ENCODE data around the gene DRD2. TPM values are rescaled to one million over a fixed set of nuclear protein-coding genes. Genes with fewer than 3 reads are reported as not detected.

The DRD2 gene
- total and polyA plus RNA-seq, 2 of the 13 experiments (the other 11 are each of a cell fraction or from before 2014, with no cell fraction given), result not detected

GRCh38 chr11:113412675-113413074, 62.5 kb downstream of the DRD2 start (continued):
- no peak for TF ChIP-seq ZNF251 (CRISPR knock-in tag; IDR thresholded peaks at IDR 0.05)
- TF ChIP-seq HOXA3 (CRISPR knock-in tag; IDR thresholded peaks at IDR 0.05), result no peak
- no peak for TF ChIP-seq CSRNP1 (CRISPR knock-in tag; IDR thresholded peaks at IDR 0.05)

DNA sequence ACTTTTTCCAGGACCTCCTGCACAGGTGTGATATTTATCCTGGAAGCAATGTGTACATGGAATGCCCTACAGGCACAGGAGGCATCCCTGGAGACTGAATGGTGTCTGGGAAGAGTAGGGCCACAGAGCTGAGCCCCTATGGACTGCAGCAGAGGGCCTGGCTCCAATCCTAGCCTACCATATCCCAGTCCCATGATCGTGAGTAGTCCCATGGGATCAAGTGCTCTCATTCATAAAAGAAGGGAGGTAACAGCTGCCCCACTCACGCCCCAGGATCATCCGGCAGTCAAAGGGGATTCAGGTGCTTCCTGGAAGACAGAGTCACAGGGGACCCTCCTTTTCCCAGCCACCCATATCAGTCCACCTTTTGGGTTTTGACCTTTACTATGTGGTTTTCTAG, 63.7 kb downstream of the DRD2 start:
- no peaks in the 10 kb centered on the region for H3K9me3 ChIP-seq (ENCODE audit: low read length)
- 21% methylated on average over 2 of the region's 3 CpGs for WGBS (ENCODE audit: low lambda C conversion rate)
- no peak for ATAC-seq
- no TSS peak for BruUV-seq (replicated peaks)
- no peak overlapping the region for H3K4me2 ChIP-seq (ENCODE audit: low read depth, low read length)
- no peak overlapping the region for H3K9ac ChIP-seq (ENCODE audit: insufficient read depth, low read depth, low read length)
- H3K27me3 ChIP-seq (ENCODE audit: control insufficient read depth in 1 of 2, insufficient read depth in 2 of 2, low read length in 2 of 2), result peaks cover 4 to 28% of the 10 kb centered on the region in 2 experiments; a peak in 3 of 5 replicates
- no peaks in the 10 kb centered on the region for H4K20me1 ChIP-seq (ENCODE audit: insufficient read depth, low read length)
- POLR2A ChIA-PET, result no interaction called here
- H3K79me2 ChIP-seq (ENCODE audit: insufficient read depth, low read length), result no peaks in the 10 kb centered on the region
- H3K4me3 ChIP-seq (replicated peaks in 1 of 3; ENCODE audit: insufficient read depth in 1 of 3, low read depth in 2 of 3, low read length in 3 of 3), result no peak overlapping the region
- intact Hi-C loops (cut with micrococcal nuclease; ENCODE audit: unreplicated experiment) (no loop called here), in situ Hi-C loops (cut with HindIII; ENCODE audit: extremely low pct_ligation_motif_present, low pct_unique_long_range_greater_than_20kb) (no loop called here)
- no peak overlapping the region for H3K27ac ChIP-seq (ENCODE audit: extremely low read length, insufficient read depth, low read length)
- CTCF ChIA-PET (ENCODE audit: low intra/inter-chr PET ratio, low total read pairs), result no interaction called here
- no peak for FAIRE-seq
- H3K36me3 ChIP-seq (replicated peaks in 1 of 2; ENCODE audit: control insufficient read depth in 1 of 2, insufficient read depth in 2 of 2, low read length in 2 of 2), result no peaks in the 10 kb centered on the region
- DNase-seq (ENCODE audit: low spot score), result no peak
- H3K4me1 ChIP-seq (ENCODE audit: insufficient read depth, low read length), result no peaks in the 10 kb centered on the region
- no peak overlapping the region for H2AFZ ChIP-seq (ENCODE audit: low read length)
- TF ChIP-seq ZNF17 (CRISPR knock-in tag; IDR thresholded peaks at IDR 0.05) (no peak), ATM (IDR thresholded peaks at IDR 0.05; ENCODE audit: borderline replicate concordance) (no peak), ZNF569 (CRISPR knock-in tag; IDR thresholded peaks at IDR 0.05; ENCODE audit: borderline replicate concordance) (no peak), ZNF746 (CRISPR knock-in tag; IDR thresholded peaks at IDR 0.05) (no peak), ZNF224 (CRISPR knock-in tag; IDR thresholded peaks at IDR 0.05) (no peak), MZF1 (CRISPR knock-in tag; IDR thresholded peaks at IDR 0.05; ENCODE audit: borderline replicate concordance) (no peak), SNAI1 (CRISPR knock-in tag; IDR thresholded peaks at IDR 0.05; ENCODE audit: borderline replicate concordance) (no peak), KIAA2018 (CRISPR knock-in tag; IDR thresholded peaks at IDR 0.05; ENCODE audit: borderline replicate concordance) (no peak), EED (CRISPR knock-in tag; IDR thresholded peaks at IDR 0.05) (no peak), RCOR2 (CRISPR knock-in tag; IDR thresholded peaks at IDR 0.05) (no peak), HMG20A (CRISPR knock-in tag; IDR thresholded peaks at IDR 0.05; ENCODE audit: borderline replicate concordance) (no peak)
